ENCODE measurements around the gene PCP4L1. TPM values are rescaled to one million over a fixed set of nuclear protein-coding genes. Genes with fewer than 3 reads are reported as not detected.
"Not testable (repeated sequence)": the region's sequence is repeated elsewhere in the genome, so short reads cannot be mapped to it uniquely, and the experiment has no call there.

The PCP4L1 gene
- total RNA-seq, 1 donor from 2014 or later: not detected

DNA sequence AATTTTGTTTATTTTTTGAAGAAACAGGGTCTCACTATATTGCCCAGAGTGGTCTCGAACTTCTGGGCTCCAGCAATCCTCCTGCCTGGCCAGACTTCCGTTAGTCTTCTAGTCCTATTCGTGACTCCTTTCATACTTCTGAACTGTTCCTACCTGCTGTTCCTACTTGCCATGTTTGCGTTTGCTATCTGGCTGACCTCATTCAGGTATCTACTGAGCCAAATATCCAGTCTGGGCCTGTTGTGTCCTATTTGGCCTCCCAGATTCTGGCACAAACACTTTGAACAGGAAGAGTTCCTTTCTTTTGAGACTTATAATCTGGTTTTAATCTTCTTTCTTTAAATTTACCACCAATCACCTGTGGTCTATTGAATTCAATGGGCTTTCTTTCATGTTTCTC is 13.7 kb upstream of the PCP4L1 start:
- TF ChIP-seq, protein P1, sequence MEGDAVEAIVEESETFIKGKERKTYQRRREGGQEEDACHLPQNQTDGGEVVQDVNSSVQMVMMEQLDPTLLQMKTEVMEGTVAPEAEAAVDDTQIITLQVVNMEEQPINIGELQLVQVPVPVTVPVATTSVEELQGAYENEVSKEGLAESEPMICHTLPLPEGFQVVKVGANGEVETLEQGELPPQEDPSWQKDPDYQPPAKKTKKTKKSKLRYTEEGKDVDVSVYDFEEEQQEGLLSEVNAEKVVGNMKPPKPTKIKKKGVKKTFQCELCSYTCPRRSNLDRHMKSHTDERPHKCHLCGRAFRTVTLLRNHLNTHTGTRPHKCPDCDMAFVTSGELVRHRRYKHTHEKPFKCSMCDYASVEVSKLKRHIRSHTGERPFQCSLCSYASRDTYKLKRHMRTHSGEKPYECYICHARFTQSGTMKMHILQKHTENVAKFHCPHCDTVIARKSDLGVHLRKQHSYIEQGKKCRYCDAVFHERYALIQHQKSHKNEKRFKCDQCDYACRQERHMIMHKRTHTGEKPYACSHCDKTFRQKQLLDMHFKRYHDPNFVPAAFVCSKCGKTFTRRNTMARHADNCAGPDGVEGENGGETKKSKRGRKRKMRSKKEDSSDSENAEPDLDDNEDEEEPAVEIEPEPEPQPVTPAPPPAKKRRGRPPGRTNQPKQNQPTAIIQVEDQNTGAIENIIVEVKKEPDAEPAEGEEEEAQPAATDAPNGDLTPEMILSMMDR (IDR thresholded peaks at IDR 0.05): no peak
- Histone ChIP-seq H3K9me3 (no peaks in the 10 kb centered on the region), H3K27me3 (no peaks in the 10 kb centered on the region), H3K36me3 (no peaks in the 10 kb centered on the region), H3K4me3 (no peak overlapping the region), H3K4me1 (no peaks in the 10 kb centered on the region), H3K27ac (no peak overlapping the region)
- intact Hi-C loops (cut with DNase I): no loop called here
- DNase-seq (ENCODE audit: low spot score in 2 of 2): no peak

DNA sequence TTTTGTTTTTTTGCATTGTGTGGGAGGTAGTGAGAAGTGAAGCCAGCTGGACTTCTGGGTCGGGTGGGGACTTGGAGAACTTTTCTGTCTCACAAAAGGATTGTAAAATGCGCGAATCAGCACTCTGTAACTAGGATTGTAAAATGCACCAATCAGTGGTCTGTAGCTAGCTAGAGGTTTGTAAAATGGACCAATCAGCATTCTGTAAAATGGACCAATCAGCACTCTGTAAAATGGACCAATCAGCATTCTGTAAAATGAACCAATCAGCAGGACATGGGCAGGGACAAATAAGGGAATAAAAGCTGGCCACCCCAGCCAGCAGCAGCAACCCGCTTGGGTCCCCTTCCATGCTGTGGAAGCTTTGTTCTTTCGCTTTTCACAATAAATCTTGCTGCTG is 8.4 kb upstream of the PCP4L1 start:
- H3K27ac ChIP-seq; H3K9me3 ChIP-seq; intact Hi-C loops (cut with DNase I); H3K4me1 ChIP-seq; H3K4me3 ChIP-seq; DNase-seq (ENCODE audit: low spot score in 2 of 2); H3K36me3 ChIP-seq; H3K27me3 ChIP-seq: not testable (repeated sequence)

DNA sequence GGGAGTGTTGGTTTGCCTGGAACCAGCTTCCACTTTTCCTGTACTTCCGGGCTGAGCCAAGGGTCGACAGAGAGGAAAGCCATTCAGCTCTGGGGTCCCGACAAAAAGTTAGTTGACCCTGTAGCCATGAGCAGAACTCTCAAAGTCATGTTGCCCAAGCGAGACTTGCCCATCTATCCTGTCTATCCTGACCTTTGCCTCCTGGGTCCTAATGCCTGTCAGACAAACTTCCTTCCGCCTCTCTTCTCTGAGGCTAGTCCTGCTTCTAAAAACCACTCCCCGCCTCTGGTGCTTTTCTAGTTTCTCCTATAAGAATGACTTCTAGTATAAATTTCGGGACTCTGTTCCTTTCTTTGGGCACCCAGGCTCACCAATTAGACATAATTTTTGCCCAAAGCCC is 7.7 kb upstream of the PCP4L1 start:
- H3K36me3 ChIP-seq: no peaks in the 10 kb centered on the region
- TF ChIP-seq, protein P1 (IDR thresholded peaks at IDR 0.05): no peak
- no peak for DNase-seq (ENCODE audit: low spot score in 2 of 2)
- intact Hi-C loops (cut with DNase I): no loop called here
- H3K27ac ChIP-seq: no peak overlapping the region
- no peaks in the 10 kb centered on the region for H3K4me1 ChIP-seq
- H3K9me3 ChIP-seq: no peaks in the 10 kb centered on the region
- H3K27me3 ChIP-seq: no peaks in the 10 kb centered on the region
- no peak overlapping the region for H3K4me3 ChIP-seq

DNA sequence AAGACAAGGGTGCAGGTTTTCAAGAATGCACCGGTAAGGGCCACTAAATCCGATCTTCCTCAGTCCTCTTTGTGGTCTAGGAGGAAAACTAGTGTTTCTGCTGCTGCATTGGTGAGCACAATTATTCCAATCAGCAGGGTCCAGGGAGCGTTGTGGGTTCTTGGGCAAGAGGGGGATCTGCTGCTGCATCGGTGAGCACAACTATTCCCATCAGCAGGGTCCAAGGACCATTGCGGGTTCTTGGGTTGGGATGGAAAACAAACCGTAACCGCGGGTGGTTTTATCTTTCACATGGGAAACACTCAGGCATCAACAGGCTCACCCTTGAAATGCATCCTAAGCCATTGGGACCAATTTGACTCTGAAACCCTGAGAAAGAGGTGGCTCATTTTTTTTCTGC is 7.0 kb upstream of the PCP4L1 start:
- intact Hi-C loops (cut with DNase I): no loop called here
- DNase-seq (ENCODE audit: low spot score in 2 of 2): no peak
- Histone ChIP-seq H3K27ac (no peak overlapping the region), H3K27me3 (no peaks in the 10 kb centered on the region), H3K36me3 (no peaks in the 10 kb centered on the region), H3K4me3 (no peak overlapping the region), H3K9me3 (no peaks in the 10 kb centered on the region), H3K4me1 (no peaks in the 10 kb centered on the region)
- TF ChIP-seq, protein P1 (IDR thresholded peaks at IDR 0.05): no peak

DNA sequence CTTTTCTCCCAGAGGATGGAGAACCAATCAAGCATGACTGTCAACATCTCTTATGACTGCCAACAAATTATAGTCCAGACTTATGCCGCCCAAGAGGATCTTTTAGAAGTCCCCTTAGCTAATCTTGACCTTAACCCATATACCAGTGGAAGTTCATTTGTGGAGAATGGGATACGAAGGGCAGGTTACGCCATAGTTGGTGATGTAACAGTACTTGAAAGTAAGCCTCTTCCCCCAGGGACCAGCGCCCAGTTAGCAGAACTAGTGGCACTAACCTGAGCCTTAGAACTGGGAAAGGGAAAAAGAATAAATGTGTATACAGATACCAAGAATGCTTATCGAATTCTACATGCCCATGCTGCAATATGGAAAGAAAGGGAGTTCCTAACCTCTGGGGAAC is 3.2 kb upstream of the PCP4L1 start:
- DNase-seq (ENCODE audit: low spot score in 2 of 2); intact Hi-C loops (cut with DNase I); H3K27ac ChIP-seq: not testable (repeated sequence)

DNA sequence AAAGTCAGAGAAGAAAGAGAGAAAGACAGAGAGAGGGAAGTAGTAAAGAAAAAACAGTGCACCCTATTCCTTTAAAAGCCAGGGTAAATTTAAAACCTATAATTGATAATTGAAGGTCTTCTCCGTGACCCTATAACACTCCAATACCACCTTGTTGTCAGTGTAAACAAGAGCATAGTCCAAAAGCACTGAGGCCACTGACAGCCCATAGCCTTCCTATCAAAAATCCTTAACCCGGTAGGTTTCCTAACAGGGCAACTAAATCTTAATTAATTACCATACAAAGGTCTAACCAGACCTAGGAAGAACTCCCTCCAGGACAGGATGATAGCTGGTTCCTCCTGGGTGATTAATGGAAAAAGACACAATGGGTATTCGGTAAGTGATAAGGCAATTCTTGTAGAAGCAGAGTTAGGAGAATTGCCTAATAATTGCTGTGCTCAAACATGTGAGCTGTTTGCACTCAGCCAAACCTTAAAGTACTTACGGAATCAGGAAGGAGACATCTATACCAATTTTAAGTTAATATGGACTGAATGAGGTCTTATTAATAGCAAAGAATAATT is 2.5 kb upstream of the PCP4L1 start:
- DNase-seq (ENCODE audit: low spot score in 2 of 2); H3K36me3 ChIP-seq; H3K27me3 ChIP-seq; H3K4me1 ChIP-seq; H3K27ac ChIP-seq; H3K4me3 ChIP-seq; intact Hi-C loops (cut with DNase I); H3K9me3 ChIP-seq: not testable (repeated sequence)

More for the DNA sequence above, 3.2 kb upstream of the PCP4L1 start:
- H3K4me3 ChIP-seq, H3K27me3 ChIP-seq, H3K36me3 ChIP-seq, H3K4me1 ChIP-seq, H3K9me3 ChIP-seq: not testable (repeated sequence)

DNA sequence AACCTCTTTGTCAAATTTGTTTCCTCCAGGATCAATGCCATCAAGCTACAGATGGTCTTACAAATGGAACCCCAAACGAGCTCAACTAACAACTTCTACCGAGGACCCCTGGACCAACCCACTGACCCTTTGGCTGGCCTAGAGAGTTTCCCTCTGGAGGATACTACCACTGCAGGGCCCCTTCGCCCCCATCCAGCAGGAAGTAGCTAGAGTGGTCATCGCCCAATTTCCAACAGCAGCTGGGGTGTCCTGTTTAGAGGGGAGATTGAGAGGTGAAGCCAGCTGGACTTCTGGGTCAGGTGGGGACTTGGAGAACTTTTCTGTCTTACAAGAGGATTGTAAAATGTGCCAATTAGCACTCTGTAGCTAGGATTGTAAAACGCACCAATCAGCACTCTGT is 1.4 kb upstream of the PCP4L1 start:
- H3K4me1 ChIP-seq; H3K9me3 ChIP-seq; DNase-seq (ENCODE audit: low spot score in 2 of 2); H3K27me3 ChIP-seq; H3K36me3 ChIP-seq; H3K4me3 ChIP-seq; intact Hi-C loops (cut with DNase I); H3K27ac ChIP-seq: not testable (repeated sequence)

DNA sequence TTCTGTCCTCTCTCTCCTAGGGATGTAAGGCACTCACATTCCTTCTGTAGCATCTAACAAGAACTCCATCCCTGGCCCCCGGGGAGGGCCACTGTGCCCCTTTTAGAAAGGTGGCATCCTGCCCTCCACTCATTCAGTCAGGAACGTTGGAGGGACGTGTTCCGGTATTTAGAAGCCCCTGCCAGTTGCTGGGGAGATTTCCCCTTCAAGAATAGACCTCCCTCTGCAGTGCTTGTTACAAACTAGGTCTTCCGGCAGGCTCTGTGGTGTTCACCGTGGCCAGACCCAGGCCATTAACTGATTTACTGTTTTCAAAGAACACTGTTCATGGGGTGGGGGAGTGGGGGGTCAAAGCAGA is 779 bp downstream of the PCP4L1 start:
- Histone ChIP-seq H3K4me3 (no peak overlapping the region), H3K4me1 (peaks cover 0 to 5% of the 10 kb centered on the region in 2 donors), H3K9me3 (peaks cover 0 to 5% of the 10 kb centered on the region in 2 donors), H3K27ac (no peak overlapping the region), H3K27me3 (no peaks in the 10 kb centered on the region), H3K36me3 (no peaks in the 10 kb centered on the region)
- DNase-seq (ENCODE audit: low spot score in 2 of 2): no peak
- TF ChIP-seq, protein P1 (IDR thresholded peaks at IDR 0.05): no peak
- intact Hi-C loops (cut with DNase I): no loop called here

Measured in ascending aorta (tissue), 2 donors.